Gastroesophageal sphincter (tissue), 4 donors: ENCODE measurements around the gene PDCD2L. TPM values are rescaled to one million over a fixed set of nuclear protein-coding genes. Genes with fewer than 3 reads are reported as not detected.
"Not testable (repeated sequence)": the region's sequence is repeated elsewhere in the genome, so short reads cannot be mapped to it uniquely, and the experiment has no call there.

Experiments used
- ATAC-seq: fragments of 150-250 bp; one replicate; pipeline ENCODE4 v1.9.1; 2016; ENCODE audit warnings: mild to moderate bottlenecking, moderate library complexity
- H3K27ac ChIP-seq, 4 donors: fragments of 200-600 bp; sonication (generic) in 3 of 4; 1 replicate in 3 of 4; 2 replicates in 1 of 4; pipeline ENCODE4 v1.5.1; 2016 to 2019
- H3K27me3 ChIP-seq: fragments of 200-600 bp; sonication (generic); one replicate; pipeline ENCODE4 v1.5.1; 2019
- H3K36me3 ChIP-seq, 2 donors: fragments of 200-600 bp; sonication (generic); one replicate each; pipeline ENCODE4 v1.5.1; 2019; ENCODE audit warnings: control low read depth in 1 of 2
- H3K4me1 ChIP-seq, 3 donors: fragments of 200-600 bp; sonication (generic); 1 replicate in 2 of 3; 2 replicates in 1 of 3; pipeline ENCODE4 v1.5.1; 2016 to 2019; ENCODE audit warnings: control low read depth in 2 of 3
- H3K4me3 ChIP-seq, 2 donors: fragments of 200-600 bp; sonication (generic); one replicate each; pipeline ENCODE4 v1.5.1; 2019; ENCODE audit warnings: mild to moderate bottlenecking in 1 of 2, moderate library complexity in 1 of 2
- H3K9me3 ChIP-seq, 3 donors: fragments of 200-600 bp; sonication (generic); one replicate each; pipeline ENCODE4 v1.5.1; 2017 to 2019; ENCODE audit warnings: control low read depth in 2 of 3
- CTCF ChIP-seq, 4 experiments: fragments of 200-600 bp in 2 of 4; fragments of 450-650 bp in 2 of 4; sonication (generic) in 1 of 4; IDR thresholded peaks; one replicate each; pipeline ENCODE4 v1.5.1; 2017 to 2019; ENCODE audit warnings: antibody characterized with exemption in 4 of 4, mild to moderate bottlenecking in 2 of 4, moderate library complexity in 2 of 4
- EP300 ChIP-seq: sonication (generic); formaldehyde crosslinking; IDR thresholded peaks from one replicate; pipeline ENCODE4 v1.6.1; 2017; ENCODE audit warnings: antibody characterized with exemption, mild to moderate bottlenecking
- POLR2A ChIP-seq, 2 donors: fragments of 450-650 bp; IDR thresholded peaks; one replicate each; pipeline ENCODE4 v1.6.1; 2017; ENCODE audit warnings: antibody characterized with exemption in 2 of 2, mild to moderate bottlenecking in 2 of 2, moderate library complexity in 1 of 2
- POLR2AphosphoS5 ChIP-seq: sonication (generic); formaldehyde crosslinking; IDR thresholded peaks from one replicate; pipeline ENCODE4 v1.6.1; 2017; ENCODE audit warnings: antibody characterized with exemption
- WGBS, 2 donors: methylation state at CpG; one replicate each; pipeline ENCODE4 v1.1.5; 2018; ENCODE audit warnings: low coverage in 1 of 2; 5-methylcytosine and 5-hydroxymethylcytosine counted together
- total RNA-seq, 4 donors: library from RNA; depleted of rRNA; stranded (reverse); fragments of >200 nt; gene quantifications; one replicate each; pipeline ENCODE4 v1.1.0, GENCODE V29; 2016

PDCD2L gene
- total RNA-seq, 4 donors from 2014 or later = 8.2 to 19.8 (median 14.6) TPM

- H3K27ac ChIP-seq = no peak overlapping the region
- no peaks in the 10 kb centered on the region for H3K4me1 ChIP-seq
- WGBS, 2 donors = 96 to 100% methylated on average over 1 to 4 of the region's 4 CpGs
- no peak for ATAC-seq
- TF ChIP-seq POLR2A (IDR thresholded peaks at IDR 0.05) (no peak), EP300 (no peak), CTCF (IDR thresholded peaks at IDR 0.05) (no peak), POLR2AphosphoS5 (no peak)
- H3K9me3 ChIP-seq = no peaks in the 10 kb centered on the region
- H3K4me3 ChIP-seq = no peak overlapping the region
- no peaks in the 10 kb centered on the region for H3K27me3 ChIP-seq
- H3K36me3 ChIP-seq = peaks cover 0 to 96% of the 10 kb centered on the region in 2 donors
These were observed 21.7 kb upstream of the PDCD2L start for GRCh38 chr19:34382471-34382870.

GRCh38 chr19:34383599-34383998, 20.6 kb upstream of the PDCD2L start:
- Histone ChIP-seq H3K36me3 (peaks cover 0 to 96% of the 10 kb centered on the region in 2 donors), H3K4me1 (no peaks in the 10 kb centered on the region), H3K27ac (no peak overlapping the region), H3K4me3 (no peak overlapping the region), H3K27me3 (no peaks in the 10 kb centered on the region), H3K9me3 (no peaks in the 10 kb centered on the region)
- no peak for ATAC-seq
- WGBS, 2 donors = 93 to 100% methylated on average over 3 of the region's 5 CpGs
- TF ChIP-seq EP300 (no peak), POLR2A (IDR thresholded peaks at IDR 0.05) (no peak), CTCF (IDR thresholded peaks at IDR 0.05) (no peak)

DNA sequence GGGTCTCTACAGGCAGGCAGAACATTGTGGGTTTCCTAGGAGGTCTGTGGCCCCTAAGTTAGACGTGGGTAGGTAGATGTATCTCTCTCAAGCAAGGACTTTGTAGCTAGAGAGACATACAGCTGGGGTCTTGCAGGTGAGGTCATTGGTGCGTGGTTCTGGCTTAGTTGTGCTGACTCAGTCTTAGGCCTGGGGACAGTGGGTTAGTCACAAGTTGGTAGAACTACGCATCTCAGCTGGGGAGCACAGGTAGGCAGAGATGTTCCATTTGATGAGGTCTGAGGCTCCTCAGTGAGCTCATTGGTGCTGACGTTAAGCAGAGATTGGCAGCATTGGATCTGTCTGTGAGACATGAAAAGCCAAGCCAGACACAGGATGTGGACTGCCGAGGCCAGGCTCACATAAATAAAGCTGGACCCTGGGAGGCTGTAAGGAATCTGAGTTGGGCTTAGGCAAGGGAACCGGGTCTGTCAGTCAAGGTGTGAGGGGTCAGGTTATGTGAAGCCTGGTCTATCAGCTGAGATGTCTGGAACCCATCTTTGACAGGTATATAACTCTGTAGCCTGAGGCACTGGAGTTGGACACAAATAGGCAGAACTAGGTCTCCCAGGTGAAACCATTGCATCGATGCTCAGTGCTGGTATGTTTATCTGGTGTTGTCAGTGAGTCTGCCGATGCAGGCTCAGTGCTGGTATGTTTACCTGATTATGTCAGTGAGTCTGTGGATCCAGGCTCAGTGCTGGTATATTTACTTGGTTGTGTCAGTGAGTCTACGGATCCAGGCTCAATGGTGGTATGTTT, 17.4 kb upstream of the PDCD2L start:
- H3K36me3 ChIP-seq = peaks cover 0 to 96% of the 10 kb centered on the region in 2 donors
- WGBS, 2 donors = 92 to 96% methylated on average over 4 to 7 of the region's 9 CpGs

GRCh38 chr19:34387446-34387810, 16.8 kb upstream of the PDCD2L start:
- H3K36me3 ChIP-seq = peaks cover 0 to 96% of the 10 kb centered on the region in 2 donors

More for the DNA sequence above, 17.4 kb upstream of the PDCD2L start:
- no peak overlapping the region for H3K4me3 ChIP-seq
- no peaks in the 10 kb centered on the region for H3K4me1 ChIP-seq
- H3K9me3 ChIP-seq = no peaks in the 10 kb centered on the region
- TF ChIP-seq POLR2A (IDR thresholded peaks at IDR 0.05) (no peak), EP300 (no peak), CTCF (IDR thresholded peaks at IDR 0.05) (no peak), POLR2AphosphoS5 (no peak)
- no peak for ATAC-seq
- H3K27me3 ChIP-seq = no peaks in the 10 kb centered on the region
- H3K27ac ChIP-seq = no peak overlapping the region

DNA sequence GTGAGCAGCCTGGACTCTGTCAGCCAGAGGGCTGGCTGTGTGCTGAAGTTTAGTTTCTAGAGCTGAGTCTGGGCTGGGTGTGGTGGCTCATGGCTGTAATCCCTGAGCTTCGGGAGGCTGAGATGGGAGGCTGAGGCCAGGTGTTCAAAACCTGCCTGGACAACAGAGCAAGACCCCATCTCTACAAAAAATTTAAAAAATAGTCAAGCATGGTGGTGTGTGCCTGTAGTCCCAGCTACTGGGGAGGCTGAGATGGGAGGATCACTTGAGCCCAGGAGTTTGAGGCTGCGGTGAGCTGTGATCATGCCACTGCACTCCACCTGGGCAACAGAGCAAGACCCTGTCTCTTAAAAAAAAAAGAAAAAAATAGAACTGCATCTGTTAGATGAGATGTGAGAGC, 15.5 kb upstream of the PDCD2L start:
- H3K27ac ChIP-seq, H3K27me3 ChIP-seq, H3K9me3 ChIP-seq, ATAC-seq, H3K4me1 ChIP-seq, H3K4me3 ChIP-seq: not testable (repeated sequence)
- 100% methylated on average over 1 of the region's 2 CpGs; no CpG with 5 or more reads in 1 of the 2 donors for WGBS, 2 donors
- H3K36me3 ChIP-seq = peaks cover 0 to 96% of the 10 kb centered on the region in 2 donors

More at GRCh38 chr19:34387446-34387810, 16.8 kb upstream of the PDCD2L start:
- no peaks in the 10 kb centered on the region for H3K4me1 ChIP-seq
- H3K27ac ChIP-seq = no peak overlapping the region
- no CpG with 5 or more reads among the region's 1 CpG for WGBS, 2 donors
- ATAC-seq = no peak
- no peak for TF ChIP-seq EP300
- TF ChIP-seq POLR2A (IDR thresholded peaks at IDR 0.05) = no peak
- TF ChIP-seq POLR2AphosphoS5 = no peak
- TF ChIP-seq CTCF (IDR thresholded peaks at IDR 0.05) = no peak
- H3K4me3 ChIP-seq = no peak overlapping the region
- H3K9me3 ChIP-seq = no peaks in the 10 kb centered on the region
- H3K27me3 ChIP-seq = no peaks in the 10 kb centered on the region
